Measurements from ENCODE around the gene TRPV4. TPM values are rescaled to one million over a fixed set of nuclear protein-coding genes. Genes with fewer than 3 reads are reported as not detected.

TRPV4 gene
- total RNA-seq, 1 donor from 2014 or later: 0.75 TPM

DNA sequence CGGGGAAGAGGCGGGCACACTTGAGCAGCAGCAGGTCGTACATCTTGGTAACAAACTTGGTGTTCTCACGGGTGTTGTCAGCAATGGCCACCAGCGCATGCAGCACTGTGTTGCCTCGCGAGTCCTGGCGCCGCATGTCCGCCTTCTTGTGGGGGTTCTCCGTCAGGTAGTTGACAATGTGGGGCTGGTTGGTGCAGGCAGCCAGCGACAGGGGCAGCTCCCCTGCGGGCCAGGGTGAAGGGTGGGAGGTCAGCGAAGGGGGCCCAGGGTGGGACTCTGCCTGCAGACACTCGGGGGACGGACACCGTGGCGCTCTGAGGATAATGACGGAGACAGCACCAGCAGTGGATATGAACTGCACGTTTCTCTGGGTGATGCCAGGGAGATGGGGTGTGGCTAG lies 34.5 kb downstream of the TRPV4 start:
- Histone ChIP-seq H3K79me2 (ENCODE audit: insufficient read depth, low read length) (no peaks in the 10 kb centered on the region), H3K4me3 (ENCODE audit: insufficient read depth, low read depth, low read length) (no peak overlapping the region), H4K20me1 (ENCODE audit: insufficient read depth, low read length) (no peaks in the 10 kb centered on the region), H3K36me3 (ENCODE audit: insufficient read depth, low read length) (no peaks in the 10 kb centered on the region), H3K4me1 (ENCODE audit: insufficient read depth, low read length) (peaks cover 3% of the 10 kb centered on the region), H3K27me3 (ENCODE audit: insufficient read depth, low read length) (no peaks in the 10 kb centered on the region), H3K4me2 (ENCODE audit: low read length) (no peak overlapping the region), H3K27ac (ENCODE audit: low read depth, low read length) (no peak overlapping the region), H3K9ac (ENCODE audit: low read length) (no peak overlapping the region), H3K9me3 (ENCODE audit: insufficient read depth, low read depth, low read length) (no peaks in the 10 kb centered on the region), H2AFZ (ENCODE audit: low read depth, low read length) (no peak overlapping the region)
- no peak for TF ChIP-seq EZH2 (IDR thresholded peaks at IDR 0.05; ENCODE audit: insufficient read depth, low read length)
- TF ChIP-seq, protein P1, sequence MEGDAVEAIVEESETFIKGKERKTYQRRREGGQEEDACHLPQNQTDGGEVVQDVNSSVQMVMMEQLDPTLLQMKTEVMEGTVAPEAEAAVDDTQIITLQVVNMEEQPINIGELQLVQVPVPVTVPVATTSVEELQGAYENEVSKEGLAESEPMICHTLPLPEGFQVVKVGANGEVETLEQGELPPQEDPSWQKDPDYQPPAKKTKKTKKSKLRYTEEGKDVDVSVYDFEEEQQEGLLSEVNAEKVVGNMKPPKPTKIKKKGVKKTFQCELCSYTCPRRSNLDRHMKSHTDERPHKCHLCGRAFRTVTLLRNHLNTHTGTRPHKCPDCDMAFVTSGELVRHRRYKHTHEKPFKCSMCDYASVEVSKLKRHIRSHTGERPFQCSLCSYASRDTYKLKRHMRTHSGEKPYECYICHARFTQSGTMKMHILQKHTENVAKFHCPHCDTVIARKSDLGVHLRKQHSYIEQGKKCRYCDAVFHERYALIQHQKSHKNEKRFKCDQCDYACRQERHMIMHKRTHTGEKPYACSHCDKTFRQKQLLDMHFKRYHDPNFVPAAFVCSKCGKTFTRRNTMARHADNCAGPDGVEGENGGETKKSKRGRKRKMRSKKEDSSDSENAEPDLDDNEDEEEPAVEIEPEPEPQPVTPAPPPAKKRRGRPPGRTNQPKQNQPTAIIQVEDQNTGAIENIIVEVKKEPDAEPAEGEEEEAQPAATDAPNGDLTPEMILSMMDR (IDR thresholded peaks at IDR 0.05; ENCODE audit: insufficient read depth, low read depth, low read length): no peak
- no peaks in the 10 kb centered on the region for H3K27me3 Mint-ChIP-seq (ENCODE audit: low read depth, unreplicated experiment)
- FAIRE-seq (no peak), DNase-seq (ENCODE audit: low read depth) (no peak)
- H3K9me3 Mint-ChIP-seq (ENCODE audit: unreplicated experiment): no peaks in the 10 kb centered on the region
- no peak overlapping the region for H3K27ac Mint-ChIP-seq (ENCODE audit: unreplicated experiment)
- no peak overlapping the region for H3K4me3 Mint-ChIP-seq (ENCODE audit: unreplicated experiment)
- no peaks in the 10 kb centered on the region for H3K4me1 Mint-ChIP-seq (ENCODE audit: low read depth, unreplicated experiment)
- H3K36me3 Mint-ChIP-seq (ENCODE audit: low read depth, unreplicated experiment): no peaks in the 10 kb centered on the region

- peaks cover 3% of the 10 kb centered on the region for H3K4me1 ChIP-seq (ENCODE audit: insufficient read depth, low read length)
- no peaks in the 10 kb centered on the region for H3K79me2 ChIP-seq (ENCODE audit: insufficient read depth, low read length)
- H2AFZ ChIP-seq (ENCODE audit: low read depth, low read length): no peak overlapping the region
- no peaks in the 10 kb centered on the region for H3K36me3 ChIP-seq (ENCODE audit: insufficient read depth, low read length)
- FAIRE-seq (no peak), DNase-seq (ENCODE audit: low read depth) (no peak)
- Mint-ChIP-seq H3K4me1 (ENCODE audit: low read depth, unreplicated experiment) (no peaks in the 10 kb centered on the region), H3K4me3 (ENCODE audit: unreplicated experiment) (no peak overlapping the region), H3K36me3 (ENCODE audit: low read depth, unreplicated experiment) (no peaks in the 10 kb centered on the region), H3K9me3 (ENCODE audit: unreplicated experiment) (no peaks in the 10 kb centered on the region), H3K27me3 (ENCODE audit: low read depth, unreplicated experiment) (no peaks in the 10 kb centered on the region), H3K27ac (ENCODE audit: unreplicated experiment) (no peak overlapping the region)
- H3K4me3 ChIP-seq (ENCODE audit: insufficient read depth, low read depth, low read length): no peak overlapping the region
- no peaks in the 10 kb centered on the region for H3K9me3 ChIP-seq (ENCODE audit: insufficient read depth, low read depth, low read length)
- TF ChIP-seq, protein P1 (IDR thresholded peaks at IDR 0.05; ENCODE audit: insufficient read depth, low read depth, low read length): no peak
- TF ChIP-seq EZH2 (IDR thresholded peaks at IDR 0.05; ENCODE audit: insufficient read depth, low read length): no peak
- no peaks in the 10 kb centered on the region for H4K20me1 ChIP-seq (ENCODE audit: insufficient read depth, low read length)
- no peak overlapping the region for H3K27ac ChIP-seq (ENCODE audit: low read depth, low read length)
- no peaks in the 10 kb centered on the region for H3K27me3 ChIP-seq (ENCODE audit: insufficient read depth, low read length)
- no peak overlapping the region for H3K9ac ChIP-seq (ENCODE audit: low read length)
- H3K4me2 ChIP-seq (ENCODE audit: low read length): no peak overlapping the region
Measured at GRCh38 chr12:109797905-109798669, 35.1 kb downstream of the TRPV4 start.

DNA sequence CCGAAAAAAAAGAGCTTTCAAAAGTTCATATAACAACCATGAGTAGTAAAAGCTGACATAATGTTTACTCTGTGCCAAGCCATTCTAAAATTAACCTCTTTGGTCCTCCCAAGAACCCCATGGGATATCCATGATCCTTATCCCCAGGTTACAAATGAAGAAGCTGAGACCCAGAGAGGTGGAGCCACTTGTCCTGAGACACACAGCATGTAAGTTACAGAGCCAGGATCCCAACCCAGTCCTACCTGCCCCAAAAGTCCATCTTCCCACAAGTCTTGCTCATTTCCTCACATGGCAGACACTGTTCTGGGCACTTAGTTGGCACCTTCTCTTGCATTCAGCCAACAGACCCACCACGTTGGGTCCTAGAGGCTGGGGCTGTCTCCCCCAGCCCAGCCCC lies 37.1 kb downstream of the TRPV4 start:
- H3K27ac Mint-ChIP-seq (ENCODE audit: unreplicated experiment): no peak overlapping the region
- no peak overlapping the region for H3K4me2 ChIP-seq (ENCODE audit: low read length)
- H3K4me1 ChIP-seq (ENCODE audit: insufficient read depth, low read length): peaks cover 3% of the 10 kb centered on the region
- no peaks in the 10 kb centered on the region for H3K79me2 ChIP-seq (ENCODE audit: insufficient read depth, low read length)
- no peak overlapping the region for H3K4me3 Mint-ChIP-seq (ENCODE audit: unreplicated experiment)
- no peak overlapping the region for H3K9ac ChIP-seq (ENCODE audit: low read length)
- no peaks in the 10 kb centered on the region for H3K36me3 Mint-ChIP-seq (ENCODE audit: low read depth, unreplicated experiment)
- no peaks in the 10 kb centered on the region for H3K27me3 ChIP-seq (ENCODE audit: insufficient read depth, low read length)
- no peaks in the 10 kb centered on the region for H3K9me3 ChIP-seq (ENCODE audit: insufficient read depth, low read depth, low read length)
- no peak for FAIRE-seq
- DNase-seq (ENCODE audit: low read depth): no peak
- H3K9me3 Mint-ChIP-seq (ENCODE audit: unreplicated experiment): no peaks in the 10 kb centered on the region
- H3K27me3 Mint-ChIP-seq (ENCODE audit: low read depth, unreplicated experiment): peaks cover 2% of the 10 kb centered on the region
- H3K27ac ChIP-seq (ENCODE audit: low read depth, low read length): no peak overlapping the region
- H4K20me1 ChIP-seq (ENCODE audit: insufficient read depth, low read length): no peaks in the 10 kb centered on the region
- no peaks in the 10 kb centered on the region for H3K36me3 ChIP-seq (ENCODE audit: insufficient read depth, low read length)
- H3K4me1 Mint-ChIP-seq (ENCODE audit: low read depth, unreplicated experiment): no peaks in the 10 kb centered on the region
- no peak overlapping the region for H3K4me3 ChIP-seq (ENCODE audit: insufficient read depth, low read depth, low read length)
- H2AFZ ChIP-seq (ENCODE audit: low read depth, low read length): no peak overlapping the region
- TF ChIP-seq EZH2 (IDR thresholded peaks at IDR 0.05; ENCODE audit: insufficient read depth, low read length): no peak
- TF ChIP-seq, protein P1 (IDR thresholded peaks at IDR 0.05; ENCODE audit: insufficient read depth, low read depth, low read length): no peak

Measured in astrocyte (in vitro differentiated cells and primary cell).